IPS-18c (cell line): ENCODE data around the gene NEK6.

Source experiments
- H3K4me3 ChIP-seq: 2 replicates; pipeline ENCODE4 v1.7.0; 2013; ENCODE audit warnings: low read depth, mild to moderate bottlenecking, low read length, moderate library complexity; ENCODE audit not compliant: insufficient read depth
- H3K9me3 ChIP-seq: one replicate; pipeline ENCODE4 v1.6.1; 2013; ENCODE audit warnings: mild to moderate bottlenecking, low read length, moderate library complexity; ENCODE audit not compliant: control insufficient read depth, insufficient read depth

NEK6 gene

DNA sequence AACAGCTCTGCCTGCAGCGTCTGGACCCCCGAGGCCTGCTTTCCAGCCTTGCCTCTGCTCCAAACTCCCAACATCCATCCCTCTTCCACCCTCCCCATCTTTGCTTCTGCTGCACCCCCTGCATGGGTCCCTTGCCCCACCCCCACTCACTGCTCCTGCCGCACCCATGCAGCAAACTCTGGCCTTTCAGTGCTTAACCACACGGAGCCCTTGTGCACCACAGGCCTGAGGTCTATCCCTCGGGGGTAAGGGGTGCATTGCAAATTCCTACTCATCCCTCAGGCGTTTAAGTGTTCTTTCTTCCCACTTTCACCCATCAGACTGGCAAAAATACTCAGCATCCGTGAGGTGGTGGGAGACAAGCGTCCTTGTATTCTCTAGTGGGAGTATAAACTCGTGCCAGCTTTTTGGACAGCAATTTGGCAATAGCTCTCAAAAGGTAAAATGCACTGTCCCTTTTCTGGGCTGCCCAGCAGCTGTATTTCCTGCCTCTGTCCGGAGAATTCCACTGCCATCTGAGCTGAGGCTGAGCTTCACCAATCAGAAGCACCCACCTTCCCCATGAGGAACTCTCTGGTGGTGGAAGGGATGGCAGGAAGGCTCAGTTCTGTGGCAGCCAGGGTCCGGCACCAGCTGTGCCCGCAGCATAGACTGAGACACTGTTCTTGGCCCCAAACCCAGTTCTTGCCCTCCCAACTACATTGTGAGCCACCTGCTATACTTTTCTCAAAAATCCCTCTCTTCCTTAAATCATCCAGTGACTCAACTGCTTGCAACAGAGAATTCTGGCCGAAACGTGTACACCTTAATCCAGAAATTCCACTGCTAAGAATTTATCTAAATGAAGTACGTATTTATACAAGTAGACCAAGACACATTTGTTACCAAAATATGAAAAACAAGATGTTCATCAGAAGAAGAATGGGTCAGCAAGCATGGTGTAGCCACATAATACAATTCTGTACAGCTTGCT is 142.5 kb downstream of the NEK6 start:
- H3K4me3 ChIP-seq, result no peak overlapping the region

More for the DNA sequence above, 142.5 kb downstream of the NEK6 start:
- no peaks in the 10 kb centered on the region for H3K9me3 ChIP-seq
